HG03135 (cell line): ENCODE results near the gene AOPEP.
A peak's percentile ranks its signal among the peaks of the same experiment; 100 is the strongest.
"Not testable (repeated sequence)": the region's sequence is repeated elsewhere in the genome, so short reads cannot be mapped to it uniquely, and the experiment has no call there.

Experiments used
- ATAC-seq: cut with Tn5 transposase; IDR thresholded peaks from one replicate; pipeline ENCODE4 v1.9.1; 2021; ENCODE audit warnings: mild to moderate bottlenecking, moderate library complexity; ENCODE audit not compliant: unreplicated experiment

AOPEP gene

GRCh38 chr9:94948567-94949235 lies 222.2 kb downstream of the AOPEP start:
- ATAC-seq = no peak

- ATAC-seq = no peak
Measured at GRCh38 chr9:94949370-94949769, 222.9 kb downstream of the AOPEP start.

- ATAC-seq = no peak
Measured at GRCh38 chr9:94950040-94950578, 223.6 kb downstream of the AOPEP start.

- no peak for ATAC-seq
Measured at GRCh38 chr9:94950579-94951323, 224.3 kb downstream of the AOPEP start.

- no peak for ATAC-seq
Measured at GRCh38 chr9:94951324-94952135, 225.0 kb downstream of the AOPEP start.

- ATAC-seq = peak; percentile 88
Measured at GRCh38 chr9:94952565-94953373, 226.3 kb downstream of the AOPEP start.

GRCh38 chr9:94956731-94957130 lies 230.2 kb downstream of the AOPEP start:
- ATAC-seq = no peak

- no peak for ATAC-seq
Measured at GRCh38 chr9:94960964-94961363, 234.5 kb downstream of the AOPEP start.

GRCh38 chr9:94961870-94962269 lies 235.4 kb downstream of the AOPEP start:
- no peak for ATAC-seq

GRCh38 chr9:94965631-94966030 lies 239.1 kb downstream of the AOPEP start:
- ATAC-seq = not testable (repeated sequence)

- ATAC-seq = not testable (repeated sequence)
Measured at GRCh38 chr9:94966046-94966445, 239.5 kb downstream of the AOPEP start.

- ATAC-seq = no peak
Measured at GRCh38 chr9:94967482-94967881, 241.0 kb downstream of the AOPEP start.

GRCh38 chr9:94971378-94972131 lies 245.1 kb downstream of the AOPEP start:
- no peak for ATAC-seq

- ATAC-seq = no peak
Measured at GRCh38 chr9:94973451-94973941, 247.0 kb downstream of the AOPEP start.

- ATAC-seq = no peak
Measured at GRCh38 chr9:94974154-94974879, 247.8 kb downstream of the AOPEP start.

- no peak for ATAC-seq
Measured at GRCh38 chr9:94975480-94975879, 249.0 kb downstream of the AOPEP start.

- ATAC-seq = no peak
Measured at GRCh38 chr9:94976077-94976476, 249.6 kb downstream of the AOPEP start.

GRCh38 chr9:94977416-94977815 lies 250.9 kb downstream of the AOPEP start:
- ATAC-seq = no peak
